Measurements from ENCODE around the gene RPS17. TPM values are rescaled to one million over a fixed set of nuclear protein-coding genes. Genes with fewer than 3 reads are reported as not detected.

The RPS17 gene
- total and polyA plus RNA-seq, 2 donors (not counting 1 experiment from before 2014, with no cell fraction given) = 2,297 to 5,877 TPM

DNA sequence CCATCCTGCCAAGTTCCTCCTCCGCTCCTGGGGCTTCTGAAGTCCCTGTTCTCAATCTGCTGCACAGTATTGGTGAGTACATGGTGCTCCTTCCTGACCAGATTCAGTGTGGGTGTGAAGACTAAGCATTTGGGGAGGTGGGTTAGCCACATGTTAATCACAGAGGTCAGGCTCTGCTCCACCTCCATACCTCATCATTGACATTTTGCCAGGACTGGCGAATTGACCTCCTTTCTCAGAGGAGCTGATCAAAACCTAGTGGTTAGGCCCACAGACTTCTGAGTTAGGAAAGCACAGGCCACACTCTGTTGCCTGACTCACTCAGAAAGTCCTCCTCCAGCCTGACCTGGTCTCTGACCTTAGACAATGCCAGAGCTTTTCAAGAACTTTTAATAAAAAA is 8.4 kb upstream of the RPS17 start:
- Histone ChIP-seq H2AFZ (ENCODE audit: insufficient read depth, low read depth, low read length, poor library complexity, severe bottlenecking) (no peak overlapping the region), H3K9me3 (ENCODE audit: control extremely low read depth in 1 of 3, control insufficient read depth in 2 of 3, insufficient read depth in 1 of 3, low read length in 2 of 3) (no peaks in the 10 kb centered on the region), H3K4me3 (ENCODE audit: control extremely low read depth in 1 of 5, extremely low read depth in 1 of 5, insufficient read depth in 1 of 5, low read depth in 2 of 5, low read length in 4 of 5) (no peak overlapping the region), H3K27me3 (replicated peaks in 1 of 4; ENCODE audit: control extremely low read depth in 1 of 4, control insufficient read depth in 3 of 4, insufficient read depth in 4 of 4, low read length in 3 of 4) (peaks cover 0 to 19% (median 2%) of the 10 kb centered on the region in 4 experiments), H3K36me3 (replicated peaks in 1 of 2; ENCODE audit: control extremely low read depth in 1 of 2, control insufficient read depth in 1 of 2, extremely low read depth in 1 of 2, insufficient read depth in 2 of 2, low read length in 1 of 2) (no peaks in the 10 kb centered on the region), H4K20me1 (ENCODE audit: control insufficient read depth, insufficient read depth, low read length, poor library complexity, severe bottlenecking) (no peaks in the 10 kb centered on the region), H3K9ac (ENCODE audit: low read length) (no peak overlapping the region), H3K4me1 (ENCODE audit: control insufficient read depth in 2 of 2, insufficient read depth in 2 of 2, low read length in 2 of 2) (no peaks in the 10 kb centered on the region), H3K4me2 (replicated peaks; ENCODE audit: low read depth, low read length, poor library complexity, severe bottlenecking) (no peak overlapping the region), H3K27ac (ENCODE audit: low read length in 2 of 2) (no peak overlapping the region), H3K79me2 (ENCODE audit: control insufficient read depth, insufficient read depth, low read length) (no peaks in the 10 kb centered on the region)
- ChIA-PET CTCF (interaction anchor here (0.7 to 1.2 kb wide), 2 partner anchors 9 to 21 kb away, joined by 3 to 4 read pairs; partner anchors contain the start of gene RPS17), POLR2A (no interaction called here)
- intact Hi-C loops (cut with micrococcal nuclease) = no loop called here
- ATAC-seq (ENCODE audit: low read depth) = no peak
- no peak overlapping the region for H3K27ac Mint-ChIP-seq
- H3K27me3 Mint-ChIP-seq = peaks cover 24% of the 10 kb centered on the region
- H3K4me3 Mint-ChIP-seq = no peak overlapping the region
- DNase-seq = no peak
- no peaks in the 10 kb centered on the region for H3K9me3 Mint-ChIP-seq (ENCODE audit: insufficient read depth)
- peaks cover 4% of the 10 kb centered on the region for H3K4me1 Mint-ChIP-seq
- no peak for TF ChIP-seq EZH2 (IDR thresholded peaks at IDR 0.05; ENCODE audit: borderline replicate concordance, insufficient read depth, low read depth, low read length, poor library complexity, severe bottlenecking)
- TF ChIP-seq CTCF (IDR thresholded peaks at IDR 0.05) = no peak
- 88% methylated on average over 2 of the region's 2 CpGs for WGBS (ENCODE audit: insufficient coverage)

DNA sequence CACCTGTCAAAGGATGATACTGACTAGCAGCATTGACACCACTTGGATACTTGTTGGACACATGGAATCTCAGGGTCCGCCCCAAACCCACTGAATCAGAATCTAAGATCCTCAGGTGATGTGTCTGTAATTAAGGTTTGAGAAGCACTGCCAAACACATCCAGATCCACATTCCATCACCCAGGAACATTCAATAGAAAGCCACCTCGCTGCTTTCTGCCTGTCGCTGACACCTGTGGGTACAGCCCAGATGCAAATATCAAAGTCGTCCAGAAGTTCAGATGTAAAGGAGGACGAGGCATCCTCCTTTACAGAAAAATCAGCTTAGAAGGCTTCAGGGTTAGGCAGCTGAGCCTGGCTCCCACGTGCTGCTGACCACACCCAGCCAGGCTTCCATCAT is 5.2 kb upstream of the RPS17 start:
- no peak overlapping the region for H3K9ac ChIP-seq (ENCODE audit: low read length)
- peaks cover 7% of the 10 kb centered on the region for H3K79me2 ChIP-seq (ENCODE audit: control insufficient read depth, insufficient read depth, low read length)
- ChIA-PET POLR2A (no interaction called here), CTCF (no interaction called here)
- no peaks in the 10 kb centered on the region for H4K20me1 ChIP-seq (ENCODE audit: control insufficient read depth, insufficient read depth, low read length, poor library complexity, severe bottlenecking)
- H3K27me3 ChIP-seq (replicated peaks in 1 of 4; ENCODE audit: control extremely low read depth in 1 of 4, control insufficient read depth in 3 of 4, insufficient read depth in 4 of 4, low read length in 3 of 4) = peaks cover 0 to 13% (median 0%) of the 10 kb centered on the region in 4 experiments
- H3K4me3 ChIP-seq (ENCODE audit: control extremely low read depth in 1 of 5, extremely low read depth in 1 of 5, insufficient read depth in 1 of 5, low read depth in 2 of 5, low read length in 4 of 5) = no peak overlapping the region
- Mint-ChIP-seq H3K27me3 (peaks cover 14% of the 10 kb centered on the region), H3K27ac (no peak overlapping the region), H3K4me3 (no peak overlapping the region), H3K9me3 (ENCODE audit: insufficient read depth) (no peaks in the 10 kb centered on the region), H3K4me1 (peaks cover 8% of the 10 kb centered on the region)
- no peak overlapping the region for H3K4me2 ChIP-seq (replicated peaks; ENCODE audit: low read depth, low read length, poor library complexity, severe bottlenecking)
- DNase-seq (no peak), ATAC-seq (ENCODE audit: low read depth) (no peak)
- H3K27ac ChIP-seq (ENCODE audit: low read length in 2 of 2) = no peak overlapping the region
- 84% methylated on average over 6 of the region's 6 CpGs for WGBS (ENCODE audit: insufficient coverage)
- no peak for TF ChIP-seq CTCF (IDR thresholded peaks at IDR 0.05)
- no peak for TF ChIP-seq EZH2 (IDR thresholded peaks at IDR 0.05; ENCODE audit: borderline replicate concordance, insufficient read depth, low read depth, low read length, poor library complexity, severe bottlenecking)
- H3K4me1 ChIP-seq (ENCODE audit: control insufficient read depth in 2 of 2, insufficient read depth in 2 of 2, low read length in 2 of 2) = peaks cover 5 to 7% of the 10 kb centered on the region in 2 donors
- H3K36me3 ChIP-seq (replicated peaks in 1 of 2; ENCODE audit: control extremely low read depth in 1 of 2, control insufficient read depth in 1 of 2, extremely low read depth in 1 of 2, insufficient read depth in 2 of 2, low read length in 1 of 2) = no peaks in the 10 kb centered on the region
- H2AFZ ChIP-seq (ENCODE audit: insufficient read depth, low read depth, low read length, poor library complexity, severe bottlenecking) = no peak overlapping the region
- no peaks in the 10 kb centered on the region for H3K9me3 ChIP-seq (ENCODE audit: control extremely low read depth in 1 of 3, control insufficient read depth in 2 of 3, insufficient read depth in 1 of 3, low read length in 2 of 3)
- intact Hi-C loops (cut with micrococcal nuclease) = no loop called here

Measured in B cell (primary cell).